ENCODE measurements around the gene MICAL3.

DNA sequence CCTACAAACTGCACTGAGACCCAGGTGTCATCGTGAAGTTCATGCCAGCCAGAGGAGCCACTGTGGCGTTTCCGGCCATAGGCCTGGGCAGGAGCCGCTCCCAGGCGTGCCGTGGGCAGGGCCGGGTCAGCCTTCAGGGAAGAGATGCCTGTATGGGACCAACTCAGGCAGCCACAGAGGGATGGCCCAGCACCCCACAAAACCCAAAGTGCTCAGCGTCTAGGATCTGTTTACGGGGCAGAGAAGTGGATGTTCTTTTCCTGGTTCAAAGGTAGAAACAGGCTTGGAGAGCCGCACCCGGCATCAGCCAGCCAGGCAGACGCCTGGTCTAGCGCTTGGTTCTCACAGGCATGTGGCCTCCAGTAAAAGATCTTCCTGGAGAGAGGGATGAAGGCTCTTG, 241.7 kb downstream of the MICAL3 start:
- TF ChIP-seq POLR2AphosphoS5 (IDR thresholded peaks at IDR 0.05; ENCODE audit: borderline replicate concordance, low read depth, low read length) = no peak
- TF ChIP-seq EZH2 (IDR thresholded peaks at IDR 0.05) = no peak
- no peak for TF ChIP-seq FOXP2 (optimal IDR thresholded peaks at IDR 0.05; ENCODE audit: control extremely low read depth, extremely low read length, insufficient read depth)
